AG09319 (cell line): ENCODE data around the gene DIAPH1.

Experiments
- DNase-seq: peaks from one replicate; pipeline ENCODE4 v3.0.0-alpha.2; 2010; ENCODE audit warnings: low read depth; ENCODE audit errors: extremely low read depth
- TF ChIP-seq, protein P1 (sequence below): IDR thresholded peaks from 2 replicates; pipeline ENCODE4 v1.5.1; 2011; ENCODE audit warnings: low read depth, mild to moderate bottlenecking, inconsistent platforms, low read length, moderate library complexity

Gene DIAPH1

GRCh38 chr5:141504216-141504615 is 114.6 kb downstream of the DIAPH1 start:
- TF ChIP-seq, protein P1, sequence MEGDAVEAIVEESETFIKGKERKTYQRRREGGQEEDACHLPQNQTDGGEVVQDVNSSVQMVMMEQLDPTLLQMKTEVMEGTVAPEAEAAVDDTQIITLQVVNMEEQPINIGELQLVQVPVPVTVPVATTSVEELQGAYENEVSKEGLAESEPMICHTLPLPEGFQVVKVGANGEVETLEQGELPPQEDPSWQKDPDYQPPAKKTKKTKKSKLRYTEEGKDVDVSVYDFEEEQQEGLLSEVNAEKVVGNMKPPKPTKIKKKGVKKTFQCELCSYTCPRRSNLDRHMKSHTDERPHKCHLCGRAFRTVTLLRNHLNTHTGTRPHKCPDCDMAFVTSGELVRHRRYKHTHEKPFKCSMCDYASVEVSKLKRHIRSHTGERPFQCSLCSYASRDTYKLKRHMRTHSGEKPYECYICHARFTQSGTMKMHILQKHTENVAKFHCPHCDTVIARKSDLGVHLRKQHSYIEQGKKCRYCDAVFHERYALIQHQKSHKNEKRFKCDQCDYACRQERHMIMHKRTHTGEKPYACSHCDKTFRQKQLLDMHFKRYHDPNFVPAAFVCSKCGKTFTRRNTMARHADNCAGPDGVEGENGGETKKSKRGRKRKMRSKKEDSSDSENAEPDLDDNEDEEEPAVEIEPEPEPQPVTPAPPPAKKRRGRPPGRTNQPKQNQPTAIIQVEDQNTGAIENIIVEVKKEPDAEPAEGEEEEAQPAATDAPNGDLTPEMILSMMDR = no peak
- DNase-seq = no peak

DNA sequence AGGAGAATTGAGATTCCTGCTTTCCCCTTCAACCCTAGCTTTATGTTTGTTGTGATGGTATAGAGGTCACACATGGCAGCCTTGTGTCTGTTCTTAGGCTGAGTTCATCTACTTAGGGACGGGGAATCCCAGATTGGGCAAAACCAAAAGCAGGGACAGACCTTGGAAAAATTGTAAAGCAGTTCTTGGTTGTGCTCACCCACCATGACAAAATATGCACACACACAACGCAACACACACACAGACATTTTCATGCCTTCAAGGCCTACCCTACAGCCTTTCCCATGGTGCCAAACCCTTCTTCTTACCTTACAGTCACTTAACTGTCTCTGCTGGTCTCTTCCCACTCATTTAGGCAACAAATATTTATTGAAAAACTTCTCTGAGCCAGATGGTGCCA is 115.1 kb downstream of the DIAPH1 start:
- TF ChIP-seq, protein P1 = no peak
- no peak for DNase-seq

GRCh38 chr5:141501761-141502160 is 117.0 kb downstream of the DIAPH1 start:
- TF ChIP-seq, protein P1 = no peak

GRCh38 chr5:141496038-141496437 is 122.8 kb downstream of the DIAPH1 start:
- no peak for DNase-seq
- TF ChIP-seq, protein P1 = no peak

More at GRCh38 chr5:141501761-141502160, 117.0 kb downstream of the DIAPH1 start:
- no peak for DNase-seq

DNA sequence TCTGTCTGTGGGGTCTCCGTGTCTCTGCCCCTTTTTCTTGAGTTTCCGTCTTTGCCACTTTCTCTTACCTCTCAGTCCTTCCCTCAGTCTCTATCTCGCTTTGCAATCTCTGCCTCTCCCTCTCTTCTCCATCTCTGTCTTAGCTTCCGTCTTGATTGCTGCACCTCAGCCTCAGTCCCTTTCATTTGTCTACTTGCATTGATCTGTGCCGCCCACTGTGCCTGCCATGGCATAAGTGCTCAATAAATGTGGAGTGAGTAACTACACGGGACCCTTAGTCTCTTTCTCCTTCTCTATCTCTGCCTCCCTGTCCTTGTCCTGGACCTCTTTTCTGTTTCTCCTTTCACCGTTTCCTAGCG is 123.4 kb downstream of the DIAPH1 start:
- TF ChIP-seq, protein P1 = no peak
- DNase-seq = no peak

- DNase-seq = no peak
These were observed 123.9 kb downstream of the DIAPH1 start for GRCh38 chr5:141494761-141495452.

More at GRCh38 chr5:141494761-141495452, 123.9 kb downstream of the DIAPH1 start:
- TF ChIP-seq, protein P1 = no peak
